HepG2 (cell line): ENCODE measurements around the gene ZNF773. TPM values are rescaled to one million over a fixed set of nuclear protein-coding genes. Genes with fewer than 3 reads are reported as not detected.

ENCODE experiments used
- CBFB ChIP-seq: sonication (generic); formaldehyde crosslinking; IDR thresholded peaks from 2 replicates; pipeline ENCODE4 v1.4.0; 2020; ENCODE audit warnings: missing genetic modification reagents
- DMAP1 ChIP-seq: IDR thresholded peaks from 2 replicates; pipeline ENCODE4 v1.6.1; 2016
- E2F5 ChIP-seq: sonication (generic); formaldehyde crosslinking; conservative IDR thresholded peaks from 2 replicates; pipeline ENCODE4 v1.4.0; 2020; ENCODE audit warnings: missing genetic modification reagents
- GMEB1 ChIP-seq: sonication (generic); formaldehyde crosslinking; IDR thresholded peaks from 2 replicates; pipeline ENCODE4 v1.5.1; 2020; ENCODE audit warnings: missing genetic modification reagents, mild to moderate bottlenecking, borderline replicate concordance
- HCFC1 ChIP-seq: fragments of 150-350 bp; IDR thresholded peaks from 2 replicates; pipeline ENCODE4 v1.6.1; 2014; ENCODE audit warnings: low read depth, low read length
- HNF1B ChIP-seq: sonication (generic); formaldehyde crosslinking; IDR thresholded peaks from 2 replicates; pipeline ENCODE4 v1.5.1; 2020; ENCODE audit warnings: mild to moderate bottlenecking, moderate library complexity, missing genetic modification reagents
- HOXA3 ChIP-seq: sonication (generic); formaldehyde crosslinking; IDR thresholded peaks from 2 replicates; pipeline ENCODE4 v1.5.0; 2020; ENCODE audit warnings: missing genetic modification reagents
- HOXA5 ChIP-seq: sonication (generic); formaldehyde crosslinking; IDR thresholded peaks from 2 replicates; pipeline ENCODE4 v1.4.0; 2020; ENCODE audit warnings: missing genetic modification reagents
- KAT8 ChIP-seq: IDR thresholded peaks from 2 replicates; pipeline ENCODE4 v1.6.1; 2016; ENCODE audit warnings: missing genetic modification reagents, missing compliant biosample characterization
- KDM2A ChIP-seq: sonication (generic); formaldehyde crosslinking; IDR thresholded peaks from 2 replicates; pipeline ENCODE4 v1.4.0; 2020; ENCODE audit warnings: low read depth, missing genetic modification reagents, borderline replicate concordance
- MIER3 ChIP-seq: IDR thresholded peaks from 2 replicates; pipeline ENCODE4 v1.6.1; 2016; ENCODE audit warnings: missing compliant biosample characterization, borderline replicate concordance
- NFYB ChIP-seq: sonication (generic); formaldehyde crosslinking; IDR thresholded peaks from 2 replicates; pipeline ENCODE4 v1.4.0; 2020; ENCODE audit warnings: missing genetic modification reagents
- POGK ChIP-seq: sonication (generic); formaldehyde crosslinking; conservative IDR thresholded peaks from 2 replicates; pipeline ENCODE4 v1.8.0; 2022; ENCODE audit warnings: mild to moderate bottlenecking, moderate library complexity, missing genetic modification reagents
- ZFX ChIP-seq: sonication (generic); formaldehyde crosslinking; IDR thresholded peaks from 2 replicates; pipeline ENCODE4 v1.4.0; 2020; ENCODE audit warnings: mild to moderate bottlenecking, low read depth, missing genetic modification reagents, moderate library complexity
- ZNF563 ChIP-seq: sonication (generic); formaldehyde crosslinking; IDR thresholded peaks from 2 replicates; pipeline ENCODE4 v1.8.0; 2022; ENCODE audit warnings: mild to moderate bottlenecking, moderate library complexity, missing genetic modification reagents
- ZNF782 ChIP-seq: sonication (generic); formaldehyde crosslinking; IDR thresholded peaks from 2 replicates; pipeline ENCODE4 v1.4.0; 2020; ENCODE audit warnings: missing genetic modification reagents, mild to moderate bottlenecking, borderline replicate concordance
- polyA plus RNA-seq, 8 experiments: library from polyadenylated mRNA; depleted of rRNA in 3 of 8; stranded (reverse) in 7 of 8; unstranded in 1 of 8; fragments of >200 nt; fragmentation: Illumina TruSeq in 4 of 8; extraction: Trizol in 4 of 8; gene quantifications; 2 replicates each; pipeline versions ENCODE4 v1.2.1 to v1.2.3, GENCODE V29; 2011 to 2016; ENCODE audit warnings: low read depth in 4 of 8, missing spikeins in 1 of 8, mixed read lengths in 1 of 8; ENCODE audit not compliant: insufficient read depth in 1 of 8
- total RNA-seq, 5 experiments: library from RNA; depleted of rRNA; stranded (reverse); fragments of >200 nt; fragmentation: Illumina TruSeq; extraction: Trizol; gene quantifications; 2 replicates each; pipeline ENCODE4 v1.2.3, GENCODE V29; 2016; ENCODE audit warnings: low read depth in 1 of 5
- TF ChIP-seq, protein P1 (sequence below): sonication (generic); formaldehyde crosslinking; IDR thresholded peaks from 2 replicates; pipeline ENCODE4 v1.4.0; 2020; ENCODE audit warnings: mild to moderate bottlenecking, missing genetic modification reagents
- TF ChIP-seq, protein P2 (sequence below): sonication (generic); formaldehyde crosslinking; IDR thresholded peaks from 2 replicates; pipeline ENCODE4 v1.8.0; 2022; ENCODE audit warnings: missing genetic modification reagents, mild to moderate bottlenecking, inconsistent platforms, borderline replicate concordance
- TF ChIP-seq, protein P3 (sequence below): IDR thresholded peaks from 2 replicates; pipeline ENCODE4 v1.6.1; 2016; ENCODE audit warnings: missing biosample characterization, missing genetic modification reagents, low read depth

The ZNF773 gene
- total and polyA plus RNA-seq, 2 of the 13 experiments (the other 11 are each of a cell fraction or from before 2014, with no cell fraction given) = 5.7 to 6.7 TPM

- TF ChIP-seq, protein P1, sequence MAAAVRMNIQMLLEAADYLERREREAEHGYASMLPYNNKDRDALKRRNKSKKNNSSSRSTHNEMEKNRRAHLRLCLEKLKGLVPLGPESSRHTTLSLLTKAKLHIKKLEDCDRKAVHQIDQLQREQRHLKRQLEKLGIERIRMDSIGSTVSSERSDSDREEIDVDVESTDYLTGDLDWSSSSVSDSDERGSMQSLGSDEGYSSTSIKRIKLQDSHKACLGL (CRISPR knock-in tag) = peak; percentile 50; the same call in 1 of the 2 replicates
- TF ChIP-seq HOXA5 (CRISPR knock-in tag) (peak; percentile 51; the same call in 1 of the 2 replicates), ZNF782 (CRISPR knock-in tag) (0 out of 2 replicates have a peak, but pooled peaks have one; percentile 50), POGK (peak; percentile 55; the same call in 1 of the 2 replicates), MIER3 (CRISPR knock-in tag) (0 out of 2 replicates have a peak, but pooled peaks have one; percentile 73), KAT8 (CRISPR knock-in tag) (peak; percentile 85), HNF1B (peak; percentile 69), KDM2A (CRISPR knock-in tag) (peak; percentile 92), GMEB1 (CRISPR knock-in tag) (peak; percentile 95), NFYB (CRISPR knock-in tag) (peak; percentile 94), E2F5 (CRISPR knock-in tag) (0 out of 2 replicates have a peak, but pooled peaks have one; percentile 50), HCFC1 (peak; percentile 91), ZFX (CRISPR knock-in tag) (peak; percentile 87), DMAP1 (CRISPR knock-in tag) (peak; percentile 71; the same call in 1 of the 2 replicates), HOXA3 (CRISPR knock-in tag) (peak; percentile 79), ZNF563 (peak; percentile 43; the same call in 1 of the 2 replicates), CBFB (CRISPR knock-in tag) (0 out of 2 replicates have a peak, but pooled peaks have one; percentile 66)
- TF ChIP-seq, protein P2, sequence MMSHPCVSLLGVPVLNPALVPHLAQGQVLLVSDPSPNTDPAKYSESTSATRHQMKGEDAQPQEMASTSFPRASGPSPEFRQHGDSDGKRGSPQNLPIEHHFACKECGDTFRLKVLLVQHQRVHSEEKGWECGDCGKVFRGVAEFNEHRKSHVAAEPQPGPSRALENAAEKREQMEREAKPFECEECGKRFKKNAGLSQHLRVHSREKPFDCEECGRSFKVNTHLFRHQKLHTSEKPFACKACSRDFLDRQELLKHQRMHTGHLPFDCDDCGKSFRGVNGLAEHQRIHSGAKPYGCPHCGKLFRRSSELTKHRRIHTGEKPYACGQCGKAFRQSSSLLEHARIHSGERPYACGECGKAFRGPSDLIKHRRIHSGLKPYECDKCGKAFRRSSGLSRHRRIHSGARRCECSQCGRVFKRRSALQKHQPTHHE (CRISPR knock-in tag) = peak; percentile 40; the same call in 1 of the 2 replicates
- TF ChIP-seq, protein P3, sequence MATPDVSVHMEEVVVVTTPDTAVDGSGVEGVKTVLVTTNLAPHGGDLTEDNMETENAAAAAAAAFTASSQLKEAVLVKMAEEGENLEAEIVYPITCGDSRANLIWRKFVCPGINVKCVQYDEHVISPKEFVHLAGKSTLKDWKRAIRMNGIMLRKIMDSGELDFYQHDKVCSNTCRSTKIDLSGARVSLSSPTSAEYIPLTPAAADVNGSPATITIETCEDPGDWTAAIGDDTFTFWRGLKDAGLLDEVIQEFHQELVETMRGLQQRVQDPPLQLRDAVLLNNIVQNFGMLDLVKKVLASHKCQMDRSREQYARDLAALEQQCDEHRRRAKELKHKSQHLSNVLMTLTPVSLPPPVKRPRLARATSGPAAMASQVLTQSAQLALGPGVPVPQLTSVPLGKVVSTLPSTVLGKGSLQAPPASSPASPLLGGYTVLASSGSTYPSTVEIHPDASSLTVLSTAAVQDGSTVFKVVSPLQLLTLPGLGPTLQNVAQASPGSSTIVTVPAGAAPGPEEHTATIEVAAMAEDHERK (CRISPR knock-in tag) = peak; percentile 79
Measured at GRCh38 chr19:57499680-57500395, at the start of gene ZNF773 (continued).
